ENCODE results near the gene GFM2. TPM values are rescaled to one million over a fixed set of nuclear protein-coding genes. Genes with fewer than 3 reads are reported as not detected.
"Not testable (repeated sequence)": the region's sequence is repeated elsewhere in the genome, so short reads cannot be mapped to it uniquely, and the experiment has no call there.

GFM2 gene
- total RNA-seq, 1 donor from 2014 or later = 29.8 TPM

DNA sequence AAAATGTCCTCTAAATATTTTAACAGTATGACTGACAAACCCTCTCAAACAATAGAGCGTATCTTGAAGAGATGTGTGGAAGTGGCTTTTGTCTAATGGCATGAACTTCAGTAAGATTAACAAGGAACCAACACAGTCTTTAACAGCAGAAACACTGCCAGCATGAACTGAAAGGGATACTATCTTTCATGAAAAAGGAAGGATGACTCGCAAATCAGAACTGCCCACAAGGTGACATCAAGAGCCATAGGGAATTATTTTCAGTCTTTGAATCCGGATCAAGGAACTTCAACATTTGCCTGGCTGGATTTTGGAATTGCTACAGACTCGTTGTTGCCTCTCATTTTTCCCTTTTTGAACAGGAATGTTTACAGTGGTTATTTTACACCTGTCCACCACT, 87.0 kb downstream of the GFM2 start:
- no peak for DNase-seq (ENCODE audit: low read depth, low spot score)
- Mint-ChIP-seq H3K36me3 (ENCODE audit: low read depth) (no peaks in the 10 kb centered on the region), H3K4me3 (no peak overlapping the region), H3K27ac (ENCODE audit: unreplicated experiment) (no peak overlapping the region), H3K27me3 (ENCODE audit: low read depth) (no peaks in the 10 kb centered on the region), H3K9me3 (no peaks in the 10 kb centered on the region), H3K4me1 (peaks cover 8% of the 10 kb centered on the region)
- TF ChIP-seq, protein P1, sequence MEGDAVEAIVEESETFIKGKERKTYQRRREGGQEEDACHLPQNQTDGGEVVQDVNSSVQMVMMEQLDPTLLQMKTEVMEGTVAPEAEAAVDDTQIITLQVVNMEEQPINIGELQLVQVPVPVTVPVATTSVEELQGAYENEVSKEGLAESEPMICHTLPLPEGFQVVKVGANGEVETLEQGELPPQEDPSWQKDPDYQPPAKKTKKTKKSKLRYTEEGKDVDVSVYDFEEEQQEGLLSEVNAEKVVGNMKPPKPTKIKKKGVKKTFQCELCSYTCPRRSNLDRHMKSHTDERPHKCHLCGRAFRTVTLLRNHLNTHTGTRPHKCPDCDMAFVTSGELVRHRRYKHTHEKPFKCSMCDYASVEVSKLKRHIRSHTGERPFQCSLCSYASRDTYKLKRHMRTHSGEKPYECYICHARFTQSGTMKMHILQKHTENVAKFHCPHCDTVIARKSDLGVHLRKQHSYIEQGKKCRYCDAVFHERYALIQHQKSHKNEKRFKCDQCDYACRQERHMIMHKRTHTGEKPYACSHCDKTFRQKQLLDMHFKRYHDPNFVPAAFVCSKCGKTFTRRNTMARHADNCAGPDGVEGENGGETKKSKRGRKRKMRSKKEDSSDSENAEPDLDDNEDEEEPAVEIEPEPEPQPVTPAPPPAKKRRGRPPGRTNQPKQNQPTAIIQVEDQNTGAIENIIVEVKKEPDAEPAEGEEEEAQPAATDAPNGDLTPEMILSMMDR (conservative IDR thresholded peaks at IDR 0.05) = no peak

GRCh38 chr5:74679300-74679699, 87.6 kb downstream of the GFM2 start:
- peaks cover 10% of the 10 kb centered on the region for H3K4me1 Mint-ChIP-seq

DNA sequence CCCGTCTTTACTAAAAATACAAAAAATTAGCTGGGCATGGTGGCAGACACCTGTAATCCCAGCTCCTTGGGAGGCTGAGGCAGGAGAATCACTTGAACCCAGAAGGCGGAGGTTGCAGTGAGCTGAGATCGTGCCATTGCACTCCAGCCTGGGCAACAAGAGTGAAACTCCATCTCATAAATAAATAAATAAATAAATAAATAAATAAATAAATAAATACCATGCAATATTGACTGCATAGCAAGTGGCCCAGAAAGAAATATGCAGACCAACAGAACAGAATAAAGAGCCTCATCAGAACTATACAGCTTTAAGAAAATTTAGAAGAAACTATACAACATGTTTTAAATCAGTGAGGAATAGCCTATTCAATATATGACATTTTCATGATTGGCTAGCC, 88.8 kb downstream of the GFM2 start:
- not testable (repeated sequence) for H3K27me3 Mint-ChIP-seq (ENCODE audit: low read depth); H3K4me3 Mint-ChIP-seq; DNase-seq (ENCODE audit: low read depth, low spot score); H3K36me3 Mint-ChIP-seq (ENCODE audit: low read depth); H3K9me3 Mint-ChIP-seq; H3K27ac Mint-ChIP-seq (ENCODE audit: unreplicated experiment)
- peaks cover 11% of the 10 kb centered on the region for H3K4me1 Mint-ChIP-seq

More at GRCh38 chr5:74679300-74679699, 87.6 kb downstream of the GFM2 start:
- not testable (repeated sequence) for H3K36me3 Mint-ChIP-seq (ENCODE audit: low read depth); H3K4me3 Mint-ChIP-seq; DNase-seq (ENCODE audit: low read depth, low spot score); H3K9me3 Mint-ChIP-seq; H3K27ac Mint-ChIP-seq (ENCODE audit: unreplicated experiment); H3K27me3 Mint-ChIP-seq (ENCODE audit: low read depth)

- H3K9me3 Mint-ChIP-seq; H3K36me3 Mint-ChIP-seq (ENCODE audit: low read depth): not testable (repeated sequence)
These were observed 90.5 kb downstream of the GFM2 start for GRCh38 chr5:74676466-74676865.

DNA sequence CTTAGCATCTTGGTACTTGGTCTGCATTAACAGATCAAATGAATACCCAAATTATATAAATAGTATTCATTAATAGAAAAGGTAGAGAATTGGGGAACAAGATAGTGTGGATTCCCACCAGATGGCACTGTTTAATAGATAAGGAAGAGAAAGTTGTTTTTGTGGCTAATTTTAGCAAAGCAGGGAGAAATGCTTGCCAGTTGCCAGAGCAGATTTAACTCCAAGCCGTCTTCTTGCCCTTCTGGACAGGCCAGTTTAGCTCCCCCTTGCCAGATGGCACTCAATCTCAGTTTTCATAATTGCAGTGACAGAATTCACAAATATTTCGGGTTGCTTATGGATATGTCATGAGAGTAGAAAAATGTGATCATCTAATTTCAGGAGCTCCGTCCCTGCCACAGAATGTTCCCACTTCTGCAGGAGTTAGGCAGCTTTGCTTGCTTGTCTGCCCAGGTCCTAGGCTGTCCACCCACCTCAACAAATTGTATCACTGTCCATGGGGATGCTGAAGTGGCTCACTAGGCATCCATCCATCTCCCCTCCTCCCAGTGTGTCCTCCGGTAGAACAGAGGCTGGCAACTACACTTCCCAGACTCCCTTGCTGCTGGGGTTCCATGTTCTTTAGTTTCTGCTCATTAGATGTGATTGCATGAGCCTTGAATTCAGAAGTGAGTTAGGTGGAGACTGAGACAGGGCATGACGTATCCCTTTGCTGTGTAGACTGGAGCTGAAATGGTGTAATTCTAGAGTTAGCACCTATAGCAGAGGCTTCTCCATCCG, 93.7 kb downstream of the GFM2 start:
- no peak overlapping the region for H3K4me3 Mint-ChIP-seq
- H3K27ac Mint-ChIP-seq (ENCODE audit: unreplicated experiment) = no peak overlapping the region
- H3K4me1 Mint-ChIP-seq = peaks cover 23% of the 10 kb centered on the region
- DNase-seq (ENCODE audit: low read depth, low spot score) = no peak
- TF ChIP-seq, protein P1 (conservative IDR thresholded peaks at IDR 0.05) = peak; percentile 63
- no peaks in the 10 kb centered on the region for H3K36me3 Mint-ChIP-seq (ENCODE audit: low read depth)
- no peaks in the 10 kb centered on the region for H3K9me3 Mint-ChIP-seq
- no peaks in the 10 kb centered on the region for H3K27me3 Mint-ChIP-seq (ENCODE audit: low read depth)

More at GRCh38 chr5:74676466-74676865, 90.5 kb downstream of the GFM2 start:
- H3K4me3 Mint-ChIP-seq; H3K27me3 Mint-ChIP-seq (ENCODE audit: low read depth); H3K27ac Mint-ChIP-seq (ENCODE audit: unreplicated experiment); DNase-seq (ENCODE audit: low read depth, low spot score): not testable (repeated sequence)
- peaks cover 20% of the 10 kb centered on the region for H3K4me1 Mint-ChIP-seq

DNA sequence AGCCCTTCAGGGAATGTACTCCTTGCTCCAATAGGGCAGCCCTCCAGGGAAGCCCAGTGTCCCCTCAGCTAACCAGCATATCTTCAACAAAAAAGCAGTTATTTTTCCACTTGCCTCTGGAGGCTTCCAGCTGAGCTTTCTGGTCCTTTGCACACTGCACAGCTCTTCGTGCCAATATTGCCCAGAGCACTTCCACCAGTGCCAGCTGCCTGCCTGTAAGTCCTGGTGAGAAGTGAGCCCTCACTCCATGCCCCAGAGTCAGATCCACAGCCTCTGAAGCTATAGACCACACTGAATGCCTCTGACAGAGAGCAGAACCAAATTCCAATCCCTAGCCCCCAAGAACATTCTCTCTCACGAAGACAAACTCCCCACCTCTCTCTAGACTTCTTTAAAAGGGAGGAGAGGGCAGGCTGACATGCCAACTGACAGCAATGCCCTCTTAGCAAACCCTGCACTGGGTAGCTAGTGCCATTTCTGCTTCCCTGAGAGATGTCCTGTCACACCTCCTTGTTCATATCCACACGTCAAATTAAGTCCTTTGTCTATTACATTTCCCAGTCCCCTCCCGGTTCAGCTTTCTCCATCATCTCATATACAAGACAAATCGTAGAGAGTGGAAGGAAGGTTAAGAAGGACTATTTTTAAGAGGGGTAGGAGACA, 94.6 kb downstream of the GFM2 start:
- H3K27ac Mint-ChIP-seq (ENCODE audit: unreplicated experiment) = no peak overlapping the region
- no peaks in the 10 kb centered on the region for H3K36me3 Mint-ChIP-seq (ENCODE audit: low read depth)
- no peaks in the 10 kb centered on the region for H3K27me3 Mint-ChIP-seq (ENCODE audit: low read depth)
- H3K4me1 Mint-ChIP-seq = peaks cover 23% of the 10 kb centered on the region
- no peak overlapping the region for H3K4me3 Mint-ChIP-seq
- H3K9me3 Mint-ChIP-seq = no peaks in the 10 kb centered on the region
- DNase-seq (ENCODE audit: low read depth, low spot score) = no peak
- TF ChIP-seq, protein P1 (conservative IDR thresholded peaks at IDR 0.05) = no peak

Other genes with a start within 250 kb of the GFM2 start
- gene ENC1, start 126.4 kb downstream of the GFM2 start, total RNA-seq = 130 and 135 TPM in 2 replicates
- 50.8 and 54.3 TPM in 2 replicates for gene HEXB, start 81.9 kb downstream of the GFM2 start, total RNA-seq
- 77.1 and 80.2 TPM in 2 replicates for gene NSA2, start 132 bp upstream of the GFM2 start, total RNA-seq
- 11.6 and 13.6 TPM in 2 replicates for gene FAM169A, start 99.3 kb upstream of the GFM2 start, total RNA-seq